ENCODE measurements around the gene ATG10.

The ATG10 gene

DNA sequence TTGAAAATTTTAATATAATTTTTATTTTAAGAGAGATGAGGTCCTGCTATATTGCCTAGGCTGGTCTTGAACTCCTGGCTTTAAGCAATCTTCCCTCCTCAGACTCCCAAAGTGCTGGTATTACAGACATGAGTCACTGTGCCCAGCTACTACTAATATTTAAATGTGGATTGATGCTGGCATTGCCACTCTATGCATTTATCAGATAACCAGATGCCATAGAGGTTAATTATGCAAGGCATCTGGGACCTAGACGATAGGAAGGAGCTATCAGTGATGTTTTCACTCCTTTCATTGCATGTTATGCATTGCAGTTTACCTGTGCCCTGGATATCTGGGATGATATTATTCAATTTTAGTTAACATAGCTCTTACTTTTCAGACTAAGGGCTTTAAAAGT lies 179.4 kb downstream of the ATG10 start:
- DNase-seq: no peak
- in situ Hi-C loops (cut with HindIII; ENCODE audit: low pct_ligation_motif_present, low pct_unique_long_range_greater_than_20kb, low sequenced_read_pairs): no loop called here

DNA sequence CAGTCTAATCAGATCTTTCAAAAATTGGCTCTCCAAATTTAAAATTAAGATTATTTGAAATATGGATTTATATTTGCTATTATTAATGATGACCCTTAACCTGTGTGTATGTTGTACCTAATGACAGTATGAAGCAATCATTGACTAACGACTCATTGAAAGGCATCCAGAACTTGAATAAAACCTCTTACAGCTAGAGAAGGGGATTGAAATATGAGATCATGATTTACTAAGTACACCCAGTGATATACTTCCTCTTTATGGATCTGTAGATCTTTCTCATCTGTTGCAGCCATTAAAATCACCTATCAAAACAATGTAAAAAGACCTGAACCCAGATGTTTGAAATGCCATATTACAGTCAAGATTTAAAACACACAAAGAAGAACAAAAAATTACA lies 179.8 kb downstream of the ATG10 start:
- in situ Hi-C loops (cut with HindIII; ENCODE audit: low pct_ligation_motif_present, low pct_unique_long_range_greater_than_20kb, low sequenced_read_pairs): no loop called here
- DNase-seq: peak; percentile 42

DNA sequence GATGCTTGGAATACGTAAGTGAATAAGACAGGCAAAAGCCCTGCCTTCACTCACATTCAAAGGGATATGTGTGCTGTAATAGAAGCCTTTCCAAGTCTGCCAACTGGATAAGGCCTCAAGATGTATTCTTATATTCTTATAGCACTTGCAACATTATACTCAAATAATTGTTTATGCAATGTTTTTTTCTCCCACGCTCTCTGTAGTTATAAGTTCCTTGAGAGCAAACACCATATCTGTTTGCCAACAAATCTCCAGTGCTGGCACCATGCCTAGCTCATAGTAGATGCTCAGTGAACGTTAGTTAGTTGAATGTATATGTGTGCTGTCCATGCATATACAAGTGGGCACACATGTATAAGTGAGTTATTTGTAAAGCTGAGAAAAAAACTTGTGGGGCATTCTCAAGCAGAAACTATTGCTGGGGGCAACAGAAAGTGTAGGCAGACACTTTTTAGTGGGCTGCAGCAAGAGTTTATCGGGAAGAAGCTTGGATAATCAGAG lies 181.2 kb downstream of the ATG10 start:
- in situ Hi-C loops (cut with HindIII; ENCODE audit: low pct_ligation_motif_present, low pct_unique_long_range_greater_than_20kb, low sequenced_read_pairs): no loop called here
- no peak for DNase-seq

DNA sequence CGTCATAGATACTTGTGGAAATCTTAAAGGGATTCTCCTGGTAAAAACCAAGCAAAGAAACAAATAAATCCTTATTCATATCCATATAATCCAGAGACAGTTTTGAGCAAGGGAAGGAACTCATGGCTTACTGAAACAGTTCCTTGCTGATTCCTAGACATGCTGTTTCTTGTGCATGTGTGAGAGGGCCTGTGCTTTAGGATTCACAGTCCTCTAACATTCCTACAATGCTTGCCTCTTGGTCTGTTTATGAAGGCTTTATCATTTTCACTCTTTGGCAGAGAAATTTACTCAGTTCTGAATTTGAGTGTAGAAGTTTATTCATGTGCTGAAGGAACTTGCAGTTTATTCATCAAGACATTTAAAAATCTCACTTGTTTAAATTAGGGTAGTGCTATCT lies 183.0 kb downstream of the ATG10 start:
- no peak for DNase-seq
- in situ Hi-C loops (cut with HindIII; ENCODE audit: low pct_ligation_motif_present, low pct_unique_long_range_greater_than_20kb, low sequenced_read_pairs): no loop called here

DNA sequence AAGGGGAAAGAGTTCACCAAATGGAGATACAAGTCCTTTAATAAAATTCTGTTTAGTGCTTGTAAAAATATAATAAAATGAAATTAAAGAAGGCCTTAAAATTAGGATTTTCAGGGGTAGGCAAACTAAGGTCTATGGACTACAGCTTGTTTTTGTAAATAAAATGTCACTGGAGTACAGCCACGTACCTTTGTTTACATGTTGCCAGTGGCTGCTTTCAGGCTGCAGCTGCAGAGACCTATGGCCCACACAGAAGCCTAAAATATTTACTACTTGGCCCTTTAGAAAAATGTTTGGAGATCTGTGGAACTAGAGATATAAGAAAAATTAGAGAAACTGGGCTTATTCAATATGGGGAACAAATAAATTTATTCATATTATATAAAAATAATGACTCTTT lies 183.5 kb downstream of the ATG10 start:
- in situ Hi-C loops (cut with HindIII; ENCODE audit: low pct_ligation_motif_present, low pct_unique_long_range_greater_than_20kb, low sequenced_read_pairs): no loop called here
- no peak for DNase-seq

DNA sequence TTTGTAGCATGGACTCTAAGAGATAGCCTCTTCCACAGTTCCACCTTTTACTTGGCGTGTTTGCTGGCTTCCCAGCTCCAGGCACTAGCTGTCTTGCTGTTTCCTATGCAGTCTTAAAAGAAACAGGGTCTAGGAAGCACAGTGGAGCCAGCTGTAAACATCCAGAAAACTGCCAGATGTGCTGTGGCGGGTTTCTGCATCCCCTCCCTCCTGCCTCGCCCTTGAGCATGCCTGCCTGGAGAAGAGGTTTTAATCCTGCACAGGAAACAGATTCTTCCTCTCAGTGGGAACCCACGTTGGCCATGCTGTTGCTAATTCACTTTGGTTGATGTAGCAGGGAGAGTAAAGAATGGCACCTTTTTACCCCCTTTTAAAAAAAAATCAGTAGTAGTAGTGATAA lies 185.1 kb downstream of the ATG10 start:
- in situ Hi-C loops (cut with HindIII; ENCODE audit: low pct_ligation_motif_present, low pct_unique_long_range_greater_than_20kb, low sequenced_read_pairs): no loop called here
- DNase-seq: no peak

DNA sequence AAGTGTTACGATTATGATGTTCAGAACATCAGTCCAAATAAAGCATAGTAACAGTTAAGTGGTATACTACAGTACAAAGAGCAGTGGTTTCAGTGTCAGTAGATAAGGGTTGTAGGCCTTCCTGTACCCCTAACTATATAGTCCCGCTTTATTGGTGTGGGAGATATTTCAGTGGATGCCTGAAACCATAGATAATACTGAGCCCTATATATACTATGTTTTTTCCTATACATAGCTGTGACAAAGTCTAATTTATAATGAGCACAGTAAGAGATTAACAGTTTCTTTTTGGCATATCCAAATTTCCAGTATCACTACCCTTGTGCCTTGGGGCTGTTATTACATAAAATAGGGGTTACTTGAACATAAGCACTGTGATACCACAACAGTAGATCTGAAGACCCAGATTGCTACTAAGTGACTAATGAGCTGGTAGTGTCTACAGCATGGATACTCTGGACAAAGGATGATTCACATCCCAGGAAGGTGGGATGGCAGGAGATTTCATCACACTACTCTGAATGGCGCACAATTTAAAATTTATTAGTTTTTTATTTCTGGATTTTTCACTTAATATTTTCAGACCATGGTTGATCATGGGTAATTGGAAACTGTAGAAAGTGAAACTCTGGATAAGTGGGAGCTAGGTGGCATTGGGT lies 187.1 kb downstream of the ATG10 start:
- in situ Hi-C loops (cut with HindIII; ENCODE audit: low pct_ligation_motif_present, low pct_unique_long_range_greater_than_20kb, low sequenced_read_pairs): no loop called here
- peak; percentile 65 for DNase-seq

DNA sequence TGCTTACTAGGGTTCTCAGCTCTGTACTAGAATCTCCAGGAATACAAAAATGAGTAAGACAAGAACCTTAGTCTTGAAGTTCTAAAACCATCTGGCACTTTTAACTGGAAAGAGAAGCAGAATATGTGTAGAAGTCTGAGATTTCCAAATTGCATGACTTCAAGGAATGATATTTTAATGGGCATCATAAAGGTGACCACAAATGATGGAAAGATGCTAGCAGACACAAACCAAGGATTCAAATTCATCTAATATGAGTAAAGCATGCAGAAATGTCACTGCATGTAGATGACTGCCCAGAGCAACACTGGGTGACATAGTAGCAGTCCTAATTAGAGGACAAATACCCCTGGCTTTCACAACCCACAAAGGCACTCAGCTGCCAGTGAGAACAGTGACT lies 189.1 kb downstream of the ATG10 start:
- no peak for DNase-seq
- in situ Hi-C loops (cut with HindIII; ENCODE audit: low pct_ligation_motif_present, low pct_unique_long_range_greater_than_20kb, low sequenced_read_pairs): no loop called here

DNA sequence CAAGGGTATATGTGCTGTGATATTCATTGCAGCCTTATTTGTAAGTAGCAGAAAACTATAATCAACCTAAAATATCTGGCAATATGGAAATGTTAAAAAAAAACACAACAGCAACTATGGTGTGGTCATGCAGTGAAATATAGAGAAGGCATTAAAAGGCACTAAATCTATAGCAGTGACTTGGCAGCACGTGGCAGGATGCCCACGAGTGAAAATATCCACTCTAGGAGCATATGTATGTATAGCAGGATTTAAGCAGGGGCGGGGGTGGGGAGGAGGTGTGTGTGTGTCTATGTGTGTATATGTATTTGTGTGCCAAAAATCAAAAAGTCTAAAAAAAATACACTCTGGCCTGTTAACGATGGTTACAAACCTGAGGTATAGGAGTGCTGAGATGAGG lies 190.8 kb downstream of the ATG10 start:
- in situ Hi-C loops (cut with HindIII; ENCODE audit: low pct_ligation_motif_present, low pct_unique_long_range_greater_than_20kb, low sequenced_read_pairs): no loop called here
- no peak for DNase-seq

DNA sequence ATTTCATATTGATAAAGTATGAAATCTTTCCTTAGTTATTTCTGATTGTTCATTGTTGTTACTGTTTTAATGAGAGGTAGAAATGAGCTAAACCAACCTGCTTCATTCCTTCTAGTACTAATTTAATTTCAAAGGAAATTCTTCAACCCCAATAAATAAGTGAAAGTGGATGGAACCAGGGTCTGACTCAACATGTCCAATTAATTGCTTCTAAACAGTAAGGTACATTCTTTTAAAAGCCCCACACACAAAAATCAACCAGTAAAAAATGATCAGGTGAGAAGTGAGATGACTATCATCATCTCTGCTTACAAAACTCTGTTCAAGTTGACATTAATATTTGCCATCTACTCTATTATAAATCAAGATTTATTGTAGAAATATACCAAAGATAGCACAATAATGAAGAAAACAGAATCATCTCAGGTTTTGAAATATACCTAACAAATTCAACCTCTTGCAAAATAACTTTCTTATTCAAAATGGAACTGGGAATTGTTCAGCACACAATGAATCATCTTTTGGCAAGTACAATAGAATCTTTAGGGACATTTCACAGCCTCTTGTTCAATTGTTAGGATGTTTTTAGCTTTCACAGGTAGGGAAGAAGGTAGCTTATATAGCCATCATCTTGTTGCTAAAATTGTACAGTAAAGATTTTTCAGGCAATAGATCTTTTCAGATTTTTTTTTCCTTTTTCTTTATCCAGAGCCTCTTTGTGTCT lies 191.8 kb downstream of the ATG10 start:
- peak; percentile 42 for DNase-seq
- in situ Hi-C loops (cut with HindIII; ENCODE audit: low pct_ligation_motif_present, low pct_unique_long_range_greater_than_20kb, low sequenced_read_pairs): no loop called here

DNA sequence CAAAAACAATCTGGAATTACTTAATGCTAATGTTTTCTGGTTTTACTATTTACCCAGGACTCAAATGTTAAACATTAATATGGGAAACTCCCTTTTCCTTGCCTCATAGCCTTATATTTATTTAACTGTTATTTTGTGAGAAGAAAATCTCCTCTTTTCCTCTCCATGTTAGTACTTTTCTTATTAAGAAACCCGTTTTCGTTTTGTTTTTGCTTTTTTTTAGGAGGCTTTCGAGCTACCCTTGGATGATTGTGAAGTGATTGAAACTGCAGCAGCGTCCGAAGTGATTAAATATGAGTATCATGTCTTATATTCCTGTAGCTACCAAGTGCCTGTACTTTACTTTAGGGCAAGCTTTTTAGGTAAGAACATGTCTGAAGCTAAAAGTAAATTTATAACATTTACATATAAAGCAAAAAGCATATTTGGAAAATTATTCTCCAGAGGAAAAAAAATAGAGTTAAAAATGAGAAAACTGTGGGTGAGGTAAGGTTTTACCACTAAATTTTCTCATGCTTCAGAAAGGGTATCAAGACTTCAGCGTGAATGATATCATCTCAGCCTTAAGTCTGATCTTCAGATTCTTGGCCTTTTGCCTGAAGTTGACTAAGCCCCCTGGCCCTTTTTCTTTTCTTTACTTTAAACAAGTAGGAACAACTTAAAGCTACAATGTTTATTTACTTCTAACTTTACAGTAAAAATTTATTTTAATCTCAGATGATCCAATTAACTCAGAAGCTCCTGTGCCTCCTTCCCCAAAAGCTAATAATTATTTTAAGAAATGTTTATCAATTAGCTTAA lies 192.6 kb downstream of the ATG10 start:
- in situ Hi-C loops (cut with HindIII; ENCODE audit: low pct_ligation_motif_present, low pct_unique_long_range_greater_than_20kb, low sequenced_read_pairs): no loop called here
- DNase-seq: peak; percentile 88

DNA sequence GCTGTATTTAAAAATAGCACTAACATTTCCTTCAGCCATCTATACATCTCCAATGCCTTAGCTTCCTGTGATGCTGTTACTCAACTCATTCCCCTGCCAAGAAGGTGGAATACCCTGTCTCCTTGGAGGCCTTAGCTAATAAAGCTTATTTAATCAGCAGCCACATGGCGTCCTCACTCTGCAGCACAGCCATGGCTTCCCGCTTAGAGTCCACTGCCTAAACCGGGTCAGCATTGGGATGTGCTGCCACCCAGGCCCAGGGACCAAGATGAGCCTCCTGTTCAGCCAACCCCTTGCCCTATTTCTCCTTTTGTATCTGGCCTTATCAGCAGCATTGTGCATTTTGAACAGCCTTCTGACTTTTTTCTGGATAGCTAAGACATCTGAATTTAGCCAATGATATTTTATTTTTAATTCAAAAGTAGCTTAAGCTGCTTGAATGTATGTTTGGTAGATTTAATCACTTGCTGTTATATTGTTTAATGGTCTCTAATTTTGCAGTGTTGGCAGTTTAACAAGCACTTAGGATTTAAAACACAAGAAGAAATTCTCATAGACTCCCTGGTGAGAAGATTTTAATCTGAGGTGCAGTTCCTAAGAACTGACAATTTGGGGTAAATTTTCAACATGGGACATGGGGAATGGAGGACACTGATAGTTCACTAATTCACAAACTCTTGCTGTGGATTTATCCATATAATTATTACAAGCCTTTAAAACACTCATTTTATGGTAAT lies 193.3 kb downstream of the ATG10 start:
- DNase-seq: peak; percentile 37
- in situ Hi-C loops (cut with HindIII; ENCODE audit: low pct_ligation_motif_present, low pct_unique_long_range_greater_than_20kb, low sequenced_read_pairs): no loop called here

DNA sequence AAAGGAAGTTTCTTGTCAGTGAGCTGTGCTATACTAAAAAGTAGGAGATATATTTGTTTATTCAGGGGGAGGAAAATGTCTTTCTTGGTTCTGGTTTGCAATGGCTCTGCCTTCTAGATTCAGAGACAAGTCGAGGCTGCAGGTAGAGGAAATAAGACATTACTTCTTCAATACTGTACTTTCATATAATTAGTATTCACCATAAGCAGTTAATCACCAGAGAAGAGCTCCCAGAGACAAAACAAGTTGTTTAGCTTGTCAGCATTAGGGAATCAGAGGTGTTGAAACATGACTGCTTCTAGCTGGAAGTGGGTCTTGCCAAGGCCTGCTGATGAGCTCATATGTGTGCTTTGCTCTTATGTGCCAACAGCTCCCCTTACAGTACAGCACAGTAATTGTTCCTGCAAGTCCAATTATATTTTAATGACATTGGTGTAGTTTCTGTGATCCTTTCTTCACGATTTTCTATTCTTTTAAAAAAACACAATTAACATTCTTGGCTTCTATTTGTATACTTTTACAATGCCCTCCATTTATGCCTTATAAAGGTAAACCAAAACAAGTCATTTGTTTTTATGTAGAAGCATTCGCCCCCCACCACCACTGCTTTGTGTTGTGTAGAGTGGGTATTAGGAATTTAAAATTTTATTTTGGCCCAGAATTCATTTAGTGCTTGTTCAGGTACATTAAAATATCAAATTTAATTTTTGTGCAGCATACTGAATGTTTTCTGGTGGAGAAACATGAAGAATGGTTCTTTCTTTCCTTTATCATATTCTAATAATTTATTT lies 194.1 kb downstream of the ATG10 start:
- in situ Hi-C loops (cut with HindIII; ENCODE audit: low pct_ligation_motif_present, low pct_unique_long_range_greater_than_20kb, low sequenced_read_pairs): no loop called here

DNA sequence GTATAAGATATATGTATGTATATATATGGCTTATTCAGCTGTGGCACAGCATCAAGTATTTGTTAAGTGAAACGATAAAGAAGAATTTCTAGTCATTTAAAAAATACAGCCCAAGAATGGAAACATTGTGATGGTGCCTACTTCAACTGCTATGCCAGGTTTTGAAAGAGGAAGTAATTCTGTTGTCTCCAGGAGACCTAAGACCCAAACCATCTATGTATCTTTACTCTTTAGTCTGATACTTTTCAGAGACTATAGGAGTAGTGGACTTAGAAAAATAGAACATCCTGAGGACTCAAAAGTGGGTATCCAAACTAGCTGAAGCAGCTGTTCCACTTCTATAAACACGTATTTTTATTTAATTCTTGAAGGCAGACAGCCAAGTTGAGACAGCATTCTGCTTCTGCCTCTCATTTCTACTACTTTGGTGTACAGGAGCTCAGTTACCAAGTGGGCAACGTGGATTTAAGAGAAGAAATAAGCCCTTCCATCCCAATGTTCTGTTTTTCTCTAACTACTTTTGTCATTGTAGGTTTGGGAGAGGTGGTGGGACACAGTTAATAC lies 195.6 kb downstream of the ATG10 start:
- in situ Hi-C loops (cut with HindIII; ENCODE audit: low pct_ligation_motif_present, low pct_unique_long_range_greater_than_20kb, low sequenced_read_pairs): no loop called here
- no peak for DNase-seq

More for the DNA sequence above, 194.1 kb downstream of the ATG10 start:
- DNase-seq: peak; percentile 84

DNA sequence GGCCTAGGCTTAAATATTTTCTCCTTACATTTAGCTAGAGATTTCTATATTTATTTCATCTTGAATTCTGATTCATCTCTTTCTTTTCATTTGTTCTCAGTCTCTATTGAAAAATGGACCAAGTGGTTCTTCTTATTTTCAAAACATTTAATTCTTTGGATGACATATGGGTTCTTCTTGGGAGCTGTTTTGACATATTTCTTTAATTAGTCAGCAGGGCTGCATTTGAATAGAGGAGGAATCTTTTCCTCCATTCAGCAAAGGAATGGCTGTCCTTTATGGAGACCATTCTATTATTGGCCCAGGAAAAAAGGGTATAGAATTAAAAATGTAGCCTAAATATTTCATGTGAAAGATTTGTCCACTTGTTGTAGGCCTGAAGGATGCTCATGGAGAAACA lies 196.5 kb downstream of the ATG10 start:
- DNase-seq: no peak
- in situ Hi-C loops (cut with HindIII; ENCODE audit: low pct_ligation_motif_present, low pct_unique_long_range_greater_than_20kb, low sequenced_read_pairs): no loop called here

DNA sequence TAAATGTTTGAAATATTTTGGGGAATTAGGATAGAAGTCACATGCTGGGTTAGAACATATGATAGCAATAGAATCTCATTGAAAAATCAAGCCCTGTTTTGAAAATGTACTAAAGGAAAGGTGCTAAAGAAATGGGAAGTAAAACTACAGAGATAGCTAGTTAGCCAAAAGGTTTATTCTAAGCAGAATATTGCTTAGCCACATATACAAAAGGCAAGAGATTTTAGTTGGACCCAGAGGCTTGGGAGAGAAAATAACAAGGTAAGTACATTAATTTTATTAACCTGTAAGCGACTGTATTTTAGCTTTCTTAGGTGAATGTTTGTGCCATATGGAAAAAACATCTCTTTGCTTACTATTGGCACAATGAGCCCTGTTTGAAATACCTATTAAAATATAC lies 198.1 kb downstream of the ATG10 start:
- DNase-seq: no peak
- in situ Hi-C loops (cut with HindIII; ENCODE audit: low pct_ligation_motif_present, low pct_unique_long_range_greater_than_20kb, low sequenced_read_pairs): no loop called here

DNA sequence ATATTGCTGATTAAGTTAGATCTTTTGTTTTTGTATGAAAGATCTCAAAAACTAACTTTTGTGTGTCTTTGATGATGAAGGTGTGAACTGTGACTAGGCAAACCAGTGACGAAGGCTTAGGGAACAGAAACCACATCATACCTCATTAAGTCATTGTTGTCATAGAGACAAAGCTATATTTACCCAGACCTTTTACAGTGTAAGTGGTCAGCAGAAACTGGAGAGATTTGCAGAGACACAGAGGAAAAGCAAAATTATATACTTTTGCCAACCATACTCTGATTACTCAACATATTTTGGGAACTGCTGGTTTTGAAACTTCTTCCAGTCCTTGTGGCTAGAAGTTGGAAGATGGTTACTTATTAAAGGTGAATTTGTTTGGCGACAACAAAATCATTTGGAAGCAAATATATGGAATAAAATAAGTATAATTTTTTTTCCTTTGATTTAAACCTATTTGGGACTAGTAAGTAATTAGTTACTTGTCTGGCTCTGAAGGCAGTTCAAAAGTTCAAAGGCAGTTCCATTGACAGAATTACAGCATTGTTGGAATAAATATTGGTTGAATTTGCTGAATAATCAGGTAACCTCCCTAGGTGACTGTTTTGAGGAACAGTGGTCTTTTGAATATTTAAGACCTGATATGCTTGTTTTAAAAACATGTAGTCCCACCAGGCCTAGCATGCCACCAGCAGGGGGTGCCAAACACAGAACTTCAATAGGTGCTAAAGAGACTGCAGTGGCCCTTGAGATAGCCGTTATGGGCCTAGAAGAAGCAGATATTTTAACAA lies 202.5 kb downstream of the ATG10 start:
- in situ Hi-C loops (cut with HindIII; ENCODE audit: low pct_ligation_motif_present, low pct_unique_long_range_greater_than_20kb, low sequenced_read_pairs): no loop called here
- peak; percentile 64 for DNase-seq

Data from ACHN (cell line).